Head of caudate nucleus (tissue), 42 donors: Measurements from ENCODE around the gene KRTAP9-3.
"Not testable (repeated sequence)": the region's sequence is repeated elsewhere in the genome, so short reads cannot be mapped to it uniquely, and the experiment has no call there.

ENCODE experiments used
- DNase-seq, 42 donors: peaks; one replicate each; pipeline versions ENCODE4 v3.0.0 to v3.0.0-alpha.2; 2020 to 2021; ENCODE audit warnings: mixed read lengths in 7 of 42
- intact Hi-C: fragments of 100-400 bp; cut with DNase I; formaldehyde crosslinking; loops from one replicate; pipeline ENCODE4 v1.15.0; 2022

Gene KRTAP9-3

GRCh38 chr17:41246995-41247787 is 14.9 kb downstream of the KRTAP9-3 start:
- not testable (repeated sequence) for DNase-seq

GRCh38 chr17:41249637-41250240 is 17.5 kb downstream of the KRTAP9-3 start, which contains the start of gene KRTAP9-4:
TSS of gene KRTAP9-4 (plus strand) at chr17:41249687. CDS start at chr17:41249721, 34 bp downstream.
- DNase-seq, intact Hi-C loops: not testable (repeated sequence)

More at GRCh38 chr17:41246995-41247787, 14.9 kb downstream of the KRTAP9-3 start:
- intact Hi-C loops: not testable (repeated sequence)

GRCh38 chr17:41251261-41251660 is 19.0 kb downstream of the KRTAP9-3 start:
- no peak for DNase-seq
- intact Hi-C loops: no loop called here

- DNase-seq: no peak
- intact Hi-C loops: no loop called here
Measured at GRCh38 chr17:41254861-41255260, 22.6 kb downstream of the KRTAP9-3 start.

GRCh38 chr17:41255381-41256290 is 23.4 kb downstream of the KRTAP9-3 start, which contains the start of gene KRTAP9-9:
TSS of gene KRTAP9-9 (plus strand) at chr17:41255384.
- DNase-seq, intact Hi-C loops: not testable (repeated sequence)

GRCh38 chr17:41256291-41256685 is 24.0 kb downstream of the KRTAP9-3 start:
- no peak for DNase-seq
- intact Hi-C loops: no loop called here

- intact Hi-C loops: no loop called here
Measured at GRCh38 chr17:41258406-41258805, 26.2 kb downstream of the KRTAP9-3 start.

GRCh38 chr17:41263212-41263611 is 31.0 kb downstream of the KRTAP9-3 start:
- DNase-seq: no peak
- intact Hi-C loops: no loop called here

More at GRCh38 chr17:41258406-41258805, 26.2 kb downstream of the KRTAP9-3 start:
- no peak for DNase-seq

GRCh38 chr17:41264599-41264998 is 32.4 kb downstream of the KRTAP9-3 start:
- no peak for DNase-seq
- intact Hi-C loops: no loop called here

GRCh38 chr17:41265078-41265477 is 32.8 kb downstream of the KRTAP9-3 start, which contains the start of gene KRTAP9-6:
TSS of gene KRTAP9-6 (plus strand) at chr17:41265378. CDS start at chr17:41265378, 0 bp downstream.
- DNase-seq: no peak
- intact Hi-C loops: no loop called here

- intact Hi-C loops: no loop called here
- no peak for DNase-seq
Measured at GRCh38 chr17:41267711-41268110, 35.5 kb downstream of the KRTAP9-3 start.

- intact Hi-C loops, DNase-seq: not testable (repeated sequence)
Measured at GRCh38 chr17:41271323-41271722, 39.1 kb downstream of the KRTAP9-3 start.

- intact Hi-C loops: no loop called here
- DNase-seq: no peak
Measured at GRCh38 chr17:41271858-41272257, 39.6 kb downstream of the KRTAP9-3 start.

- intact Hi-C loops: not testable (repeated sequence)
Measured at GRCh38 chr17:41275648-41276190, 43.5 kb downstream of the KRTAP9-3 start, which contains the start of gene KRTAP9-7. TSS of gene KRTAP9-7 (plus strand) at chr17:41275698. CDS start at chr17:41275698, 0 bp downstream.

GRCh38 chr17:41278176-41278955 is 46.1 kb downstream of the KRTAP9-3 start:
- no peak for DNase-seq
- intact Hi-C loops: no loop called here

More at GRCh38 chr17:41275648-41276190, 43.5 kb downstream of the KRTAP9-3 start, which contains the start of gene KRTAP9-7:
- not testable (repeated sequence) for DNase-seq
